ENCODE measurements around the gene CDK4. TPM values are rescaled to one million over a fixed set of nuclear protein-coding genes. Genes with fewer than 3 reads are reported as not detected.
A peak's percentile ranks its signal among the peaks of the same experiment; 100 is the strongest.

CDK4 gene
- total and polyA plus RNA-seq, 2 of the 13 experiments (the other 11 are each of a cell fraction or from before 2014, with no cell fraction given): 191 to 209 TPM

- TF ChIP-seq KDM2A (CRISPR knock-in tag; IDR thresholded peaks at IDR 0.05; ENCODE audit: borderline replicate concordance, low read depth) (peak; percentile 31; the same call in 1 of the 2 replicates), FLYWCH1 (CRISPR knock-in tag; IDR thresholded peaks at IDR 0.05) (no peak), MIER3 (CRISPR knock-in tag; IDR thresholded peaks at IDR 0.05; ENCODE audit: borderline replicate concordance) (no peak), ZNF138 (CRISPR knock-in tag; IDR thresholded peaks at IDR 0.05; ENCODE audit: low read depth) (no peak), MBNL3 (CRISPR knock-in tag; conservative IDR thresholded peaks at IDR 0.05) (no peak), ELF4 (CRISPR knock-in tag; IDR thresholded peaks at IDR 0.05; ENCODE audit: borderline replicate concordance) (no peak), SALL1 (CRISPR knock-in tag; IDR thresholded peaks at IDR 0.05) (peak; percentile 68), MYPOP (CRISPR knock-in tag; IDR thresholded peaks at IDR 0.05) (no peak), NFKB2 (CRISPR knock-in tag; IDR thresholded peaks at IDR 0.05; ENCODE audit: borderline replicate concordance) (peak; percentile 81; the same call in 1 of the 2 replicates), ZNF280B (CRISPR knock-in tag; IDR thresholded peaks at IDR 0.05; ENCODE audit: borderline replicate concordance) (peak; percentile 45; the same call in 1 of the 2 replicates), ZNF839 (CRISPR knock-in tag; IDR thresholded peaks at IDR 0.05; ENCODE audit: borderline replicate concordance) (no peak), ZNF124 (CRISPR knock-in tag; IDR thresholded peaks at IDR 0.05) (no peak), ZNF766 (CRISPR knock-in tag; IDR thresholded peaks at IDR 0.05; ENCODE audit: borderline replicate concordance) (0 out of 2 replicates have a peak, but pooled peaks have one; percentile 43), ZNF20 (CRISPR knock-in tag; IDR thresholded peaks at IDR 0.05) (no peak), ZNF773 (CRISPR knock-in tag; IDR thresholded peaks at IDR 0.05; ENCODE audit: borderline replicate concordance) (peak; percentile 46; the same call in 1 of the 2 replicates), HOXA9 (CRISPR knock-in tag; IDR thresholded peaks at IDR 0.05; ENCODE audit: borderline replicate concordance) (no peak), SRSF9 (IDR thresholded peaks at IDR 0.05; ENCODE audit: borderline replicate concordance, insufficient read depth, low read depth, low read length, poor library complexity, severe bottlenecking) (no peak), MBD4 (IDR thresholded peaks at IDR 0.05; ENCODE audit: borderline replicate concordance, low read length) (no peak)
- TF ChIP-seq, protein P1, sequence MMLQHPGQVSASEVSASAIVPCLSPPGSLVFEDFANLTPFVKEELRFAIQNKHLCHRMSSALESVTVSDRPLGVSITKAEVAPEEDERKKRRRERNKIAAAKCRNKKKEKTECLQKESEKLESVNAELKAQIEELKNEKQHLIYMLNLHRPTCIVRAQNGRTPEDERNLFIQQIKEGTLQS (CRISPR knock-in tag; IDR thresholded peaks at IDR 0.05): no peak
These were observed 3.6 kb upstream of the CDK4 start (continued) for GRCh38 chr12:57755454-57756372.
